ENCODE measurements around the gene USP48.

DNA sequence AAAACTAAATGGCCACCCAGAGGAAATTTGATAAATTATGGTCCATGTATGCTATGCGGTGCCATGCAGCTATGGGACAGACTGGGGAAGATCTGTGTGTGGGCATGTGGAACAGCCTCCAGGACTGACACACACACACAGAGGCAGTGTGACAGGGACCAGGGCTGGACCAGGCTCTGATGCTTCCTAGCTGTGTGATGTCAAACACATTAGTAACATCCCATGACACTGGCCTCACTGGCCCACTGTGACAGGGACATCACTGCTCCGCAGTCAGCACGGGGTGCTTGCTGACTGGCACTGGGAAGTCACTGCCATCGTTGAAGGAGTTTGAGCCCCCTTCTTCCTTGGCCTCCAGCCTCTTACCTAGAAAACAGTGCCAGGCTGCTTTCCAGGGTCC is 127.7 kb downstream of the USP48 start:
- TF ChIP-seq POLR2A (IDR thresholded peaks at IDR 0.05) = no peak
- TF ChIP-seq, protein P1, sequence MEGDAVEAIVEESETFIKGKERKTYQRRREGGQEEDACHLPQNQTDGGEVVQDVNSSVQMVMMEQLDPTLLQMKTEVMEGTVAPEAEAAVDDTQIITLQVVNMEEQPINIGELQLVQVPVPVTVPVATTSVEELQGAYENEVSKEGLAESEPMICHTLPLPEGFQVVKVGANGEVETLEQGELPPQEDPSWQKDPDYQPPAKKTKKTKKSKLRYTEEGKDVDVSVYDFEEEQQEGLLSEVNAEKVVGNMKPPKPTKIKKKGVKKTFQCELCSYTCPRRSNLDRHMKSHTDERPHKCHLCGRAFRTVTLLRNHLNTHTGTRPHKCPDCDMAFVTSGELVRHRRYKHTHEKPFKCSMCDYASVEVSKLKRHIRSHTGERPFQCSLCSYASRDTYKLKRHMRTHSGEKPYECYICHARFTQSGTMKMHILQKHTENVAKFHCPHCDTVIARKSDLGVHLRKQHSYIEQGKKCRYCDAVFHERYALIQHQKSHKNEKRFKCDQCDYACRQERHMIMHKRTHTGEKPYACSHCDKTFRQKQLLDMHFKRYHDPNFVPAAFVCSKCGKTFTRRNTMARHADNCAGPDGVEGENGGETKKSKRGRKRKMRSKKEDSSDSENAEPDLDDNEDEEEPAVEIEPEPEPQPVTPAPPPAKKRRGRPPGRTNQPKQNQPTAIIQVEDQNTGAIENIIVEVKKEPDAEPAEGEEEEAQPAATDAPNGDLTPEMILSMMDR (IDR thresholded peaks at IDR 0.05) = no peak

Measured in esophagus squamous epithelium (tissue), 4 donors.